GM12801 (cell line): ENCODE data around the gene CIC.
A peak's percentile ranks its signal among the peaks of the same experiment; 100 is the strongest.

Experiments used
- TF ChIP-seq, protein P1 (sequence below): IDR thresholded peaks from one replicate; pipeline ENCODE4 v1.5.1; 2011; ENCODE audit warnings: control low read depth; ENCODE audit not compliant: insufficient read length; ENCODE audit errors: extremely low read depth

The CIC gene

DNA sequence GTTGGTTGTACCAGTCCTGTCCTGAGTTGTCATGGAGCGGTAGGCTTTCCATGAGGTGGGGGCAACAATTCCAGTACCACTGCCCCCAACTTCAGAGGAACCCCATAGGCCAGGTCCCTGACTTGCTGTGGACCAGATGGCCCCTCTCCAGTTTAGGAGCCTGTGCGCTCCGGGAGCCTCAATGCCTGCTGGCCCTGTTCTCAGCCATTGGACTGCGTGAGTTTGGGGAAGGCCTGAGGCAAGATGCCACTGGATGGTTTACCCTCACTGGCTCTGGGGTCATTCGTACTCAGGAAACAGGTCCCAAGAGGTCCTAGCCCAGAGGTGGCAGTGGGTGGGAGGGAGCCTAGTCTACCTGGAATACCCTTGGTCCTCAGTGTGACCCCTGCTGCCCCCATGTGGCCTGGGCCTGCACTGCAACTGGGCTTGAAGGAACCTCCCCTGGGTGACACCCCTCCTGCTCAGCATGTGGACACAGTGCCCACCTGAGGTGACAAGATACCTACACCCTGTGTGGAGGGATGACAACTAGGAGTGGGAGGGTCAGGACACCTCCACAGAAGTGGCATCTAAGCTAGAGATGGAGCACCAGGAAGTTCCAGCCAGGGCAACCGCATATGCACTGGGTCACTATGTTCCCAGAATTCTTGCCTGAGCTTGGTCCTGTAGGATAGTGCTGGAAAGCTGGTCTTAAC is 26.9 kb downstream of the CIC start:
- TF ChIP-seq, protein P1, sequence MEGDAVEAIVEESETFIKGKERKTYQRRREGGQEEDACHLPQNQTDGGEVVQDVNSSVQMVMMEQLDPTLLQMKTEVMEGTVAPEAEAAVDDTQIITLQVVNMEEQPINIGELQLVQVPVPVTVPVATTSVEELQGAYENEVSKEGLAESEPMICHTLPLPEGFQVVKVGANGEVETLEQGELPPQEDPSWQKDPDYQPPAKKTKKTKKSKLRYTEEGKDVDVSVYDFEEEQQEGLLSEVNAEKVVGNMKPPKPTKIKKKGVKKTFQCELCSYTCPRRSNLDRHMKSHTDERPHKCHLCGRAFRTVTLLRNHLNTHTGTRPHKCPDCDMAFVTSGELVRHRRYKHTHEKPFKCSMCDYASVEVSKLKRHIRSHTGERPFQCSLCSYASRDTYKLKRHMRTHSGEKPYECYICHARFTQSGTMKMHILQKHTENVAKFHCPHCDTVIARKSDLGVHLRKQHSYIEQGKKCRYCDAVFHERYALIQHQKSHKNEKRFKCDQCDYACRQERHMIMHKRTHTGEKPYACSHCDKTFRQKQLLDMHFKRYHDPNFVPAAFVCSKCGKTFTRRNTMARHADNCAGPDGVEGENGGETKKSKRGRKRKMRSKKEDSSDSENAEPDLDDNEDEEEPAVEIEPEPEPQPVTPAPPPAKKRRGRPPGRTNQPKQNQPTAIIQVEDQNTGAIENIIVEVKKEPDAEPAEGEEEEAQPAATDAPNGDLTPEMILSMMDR, result peak; percentile 45

DNA sequence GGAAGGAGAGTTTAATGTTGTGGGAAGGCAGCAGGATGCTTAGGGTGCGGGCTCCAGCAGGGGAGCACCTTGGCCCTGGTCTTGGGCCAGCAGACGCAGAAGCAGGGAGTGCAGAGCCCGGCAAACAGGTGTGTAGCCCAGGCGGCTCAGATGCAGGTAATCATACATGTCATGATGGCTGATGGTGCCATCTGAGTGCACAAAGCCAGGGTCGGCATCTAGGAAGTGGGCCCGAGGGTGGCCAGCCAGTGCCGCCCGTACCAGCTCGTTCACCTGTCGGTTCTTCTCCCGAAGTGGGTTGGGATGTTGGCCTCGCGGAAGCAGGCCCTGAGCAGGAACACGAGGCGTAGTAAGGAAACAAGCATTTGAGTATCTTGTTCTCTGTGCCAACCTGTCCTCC is 28.0 kb downstream of the CIC start:
- TF ChIP-seq, protein P1, result no peak

DNA sequence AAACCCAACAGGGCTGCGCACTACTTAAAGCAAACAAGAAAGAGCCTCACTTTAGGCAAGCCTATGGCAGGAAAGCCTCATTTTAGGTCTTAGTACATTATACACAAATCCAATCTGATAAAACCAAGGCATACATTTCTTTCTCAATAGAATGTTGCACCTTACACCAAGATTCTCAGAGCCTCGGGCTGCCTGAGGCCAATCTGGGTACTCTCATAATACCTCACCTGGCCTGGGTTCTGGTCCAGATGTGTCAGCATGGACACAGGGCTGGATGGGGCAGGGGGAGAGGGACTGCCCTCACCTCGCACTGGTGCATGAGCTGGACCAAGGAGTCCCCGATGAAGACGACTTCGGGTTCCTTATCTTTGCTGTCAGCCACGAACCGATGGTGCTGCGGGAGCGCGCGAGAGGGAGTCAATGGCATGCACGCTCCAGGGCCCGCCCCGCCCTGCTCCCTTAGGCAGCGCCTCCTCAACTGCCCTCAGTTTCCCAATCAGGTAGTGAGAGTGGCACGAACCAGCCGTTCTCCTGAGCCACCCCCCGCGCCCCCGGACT is 32.7 kb downstream of the CIC start, which contains the start of gene PRR19:
TSS of gene PRR19 (plus strand) at position 487 of the 558 bp plus-strand sequence. CDS start 7,453 bp downstream, outside the sequence.
- TF ChIP-seq, protein P1, result no peak

DNA sequence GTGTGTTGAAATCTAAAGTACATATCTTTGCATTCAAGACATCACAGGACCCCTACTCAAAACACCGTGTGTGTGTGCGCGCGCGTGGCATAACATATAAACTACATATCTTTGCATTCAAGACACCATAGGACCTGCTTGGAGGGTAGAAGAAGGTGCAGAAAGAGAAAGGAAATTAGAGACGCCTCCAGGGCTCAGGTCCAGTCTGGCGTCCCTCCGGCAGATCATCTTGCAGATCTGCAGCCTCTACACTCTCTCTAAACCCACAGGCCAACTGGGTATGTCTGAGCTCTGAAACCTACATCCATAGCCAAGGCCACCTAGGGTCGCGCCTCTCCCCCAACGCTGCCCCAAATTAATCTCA is 34.0 kb downstream of the CIC start:
- TF ChIP-seq, protein P1, result no peak

DNA sequence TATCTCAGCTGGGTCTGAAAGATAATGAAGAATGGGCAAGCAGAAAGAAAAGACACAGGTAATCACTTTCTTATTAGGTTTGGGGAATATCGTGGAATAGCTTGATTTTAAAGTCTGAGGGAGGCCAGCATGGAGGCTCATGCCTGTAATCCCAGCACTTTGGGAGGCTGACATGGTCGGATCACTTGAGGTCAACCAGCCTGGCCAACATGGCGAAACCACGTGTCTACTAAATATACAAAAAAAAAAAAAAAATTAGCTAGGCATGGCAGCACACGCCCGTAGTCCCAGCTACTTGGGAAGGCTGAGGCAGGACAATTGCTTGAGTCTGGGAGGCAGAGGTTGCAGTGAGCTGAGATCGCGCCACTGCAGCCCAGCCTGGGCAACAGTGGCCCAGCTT is 34.8 kb downstream of the CIC start:
- TF ChIP-seq, protein P1, result no peak

DNA sequence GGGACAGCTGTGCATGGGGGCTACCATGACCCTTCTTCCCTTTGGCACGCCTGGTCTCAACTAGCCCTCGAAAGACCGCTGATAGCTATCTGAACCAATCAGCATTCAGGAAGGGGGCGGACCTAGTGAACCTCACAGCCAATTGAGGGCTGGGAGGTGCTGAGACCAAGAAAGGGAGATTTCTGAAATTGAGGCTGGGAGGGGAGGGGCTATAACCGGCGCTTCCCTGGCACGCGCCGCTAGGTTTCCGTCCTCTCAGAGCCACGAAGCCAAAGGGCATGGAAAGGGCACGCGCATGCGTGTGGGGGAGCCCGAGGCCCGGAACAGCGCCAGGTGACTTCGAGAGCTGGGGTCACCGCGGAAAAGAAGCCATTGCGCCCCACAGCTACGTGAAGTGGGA is 37.6 kb downstream of the CIC start:
- TF ChIP-seq, protein P1, result no peak

DNA sequence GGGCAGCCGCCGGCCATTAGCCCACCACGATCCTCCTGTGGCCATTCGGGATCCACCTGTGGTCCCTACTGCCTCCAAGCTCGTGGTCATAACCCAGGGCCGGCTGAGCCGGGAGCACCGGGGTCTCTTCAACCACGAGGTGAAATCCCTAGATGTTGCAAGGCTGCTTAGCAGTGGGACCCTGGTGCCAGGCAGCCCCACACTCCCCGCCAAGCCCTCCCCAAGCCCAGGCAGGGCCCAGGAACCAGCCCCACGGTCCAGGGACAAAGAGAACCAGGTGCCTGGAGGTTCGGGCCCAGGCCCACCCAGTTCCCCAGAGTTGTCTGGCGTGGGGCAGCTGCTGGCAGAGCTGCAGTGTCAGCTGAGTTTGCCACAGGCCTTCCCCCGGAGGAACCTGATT is 40.6 kb downstream of the CIC start:
- TF ChIP-seq, protein P1, result no peak

DNA sequence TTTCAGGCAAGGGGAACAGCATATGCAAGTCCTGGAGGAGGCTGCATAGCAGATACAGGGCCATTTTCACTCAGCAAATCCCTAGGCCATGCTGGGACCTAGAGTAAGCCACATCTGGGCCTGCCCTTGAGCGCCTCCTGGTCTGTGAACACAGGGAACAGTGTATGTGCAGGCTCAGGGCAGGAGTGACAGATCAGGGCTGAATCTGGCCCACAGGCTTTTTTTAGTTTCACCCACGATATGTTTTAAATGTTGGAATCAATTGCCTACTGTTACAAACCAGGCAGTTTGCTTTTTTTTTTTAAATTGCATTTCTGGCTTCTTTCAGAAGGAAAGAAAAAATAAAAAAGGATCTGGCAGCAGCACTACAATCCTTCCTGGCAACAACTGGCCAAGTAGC is 42.6 kb downstream of the CIC start:
- TF ChIP-seq, protein P1, result no peak
